ENCODE results near the gene BSG. TPM values are rescaled to one million over a fixed set of nuclear protein-coding genes. Genes with fewer than 3 reads are reported as not detected.
A peak's percentile ranks its signal among the peaks of the same experiment; 100 is the strongest.

The BSG gene
- total and polyA plus RNA-seq, 9 of the 15 experiments (the other 6 are each of a cell fraction or from before 2014, with no cell fraction given), result 4.6 to 495 (median 187) TPM

DNA sequence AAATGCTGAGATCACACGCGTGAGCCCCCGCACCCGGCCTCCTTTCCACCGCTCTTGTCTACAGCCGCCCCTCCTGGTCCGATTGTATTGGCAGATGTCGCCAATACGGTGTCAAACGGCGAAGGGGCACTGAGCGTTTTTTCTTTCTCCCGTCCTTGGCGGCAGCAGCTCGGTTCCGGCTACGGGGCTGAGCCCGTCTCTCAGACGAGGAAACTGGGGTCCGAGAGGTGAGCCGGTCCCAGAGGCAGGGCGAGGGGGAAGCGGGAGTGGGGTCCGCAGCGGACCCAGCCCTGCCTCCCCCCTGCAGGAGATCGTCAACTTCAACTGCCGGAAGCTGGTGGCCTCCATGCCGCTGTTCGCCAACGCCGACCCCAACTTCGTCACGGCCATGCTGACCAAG lies 40.5 kb downstream of the BSG start:
- in situ Hi-C loops (cut with MboI), result no loop called here
- ChIA-PET POLR2A (interaction anchor here (0.6 to 1.1 kb wide), 2 partner anchors 19 to 80 kb away, joined by 3 read pairs; no protein-coding TSS in a partner anchor), CTCF (ENCODE audit: low intra/inter-chr PET ratio) (no interaction called here)
- Histone ChIP-seq H3K9me1 (ENCODE audit: control insufficient read depth, insufficient read depth, low read length) (no peaks in the 10 kb centered on the region), H3K79me2 (ENCODE audit: control insufficient read depth, insufficient read depth, low read length) (no peaks in the 10 kb centered on the region), H3K4me2 (ENCODE audit: insufficient read depth, low read length) (no peak overlapping the region), H3K9me3 (replicated peaks; ENCODE audit: control insufficient read depth, insufficient read depth, low read depth, low read length) (no peaks in the 10 kb centered on the region), H3K4me1 (replicated peaks in 1 of 2; ENCODE audit: control insufficient read depth in 2 of 2, insufficient read depth in 2 of 2, low read length in 2 of 2) (peaks cover 17 to 51% of the 10 kb centered on the region in 2 experiments), H3K4me3 (no peak overlapping the region), H3K27me3 (ENCODE audit: control insufficient read depth in 2 of 2, insufficient read depth in 2 of 2, low read length in 2 of 2) (no peaks in the 10 kb centered on the region), H3K27ac (ENCODE audit: extremely low read depth, low read depth, low read length) (no peak overlapping the region), H2AFZ (ENCODE audit: low read depth, low read length) (no peak overlapping the region), H3K9ac (ENCODE audit: insufficient read depth in 1 of 2, low read depth in 2 of 2, low read length in 2 of 2) (no peak overlapping the region), H4K20me1 (replicated peaks; ENCODE audit: control insufficient read depth, insufficient read depth, low read length) (no peaks in the 10 kb centered on the region), H3K36me3 (ENCODE audit: control insufficient read depth, insufficient read depth, low read length) (peaks cover 38% of the 10 kb centered on the region; the same call in 2 of the 3 replicates)
- DNase-seq (ENCODE audit: extremely low read depth in 1 of 4, low spot score in 3 of 4), result no peak
- intact Hi-C loops (cut with micrococcal nuclease), result no loop called here
- no TSS peak for BruUV-seq (replicated peaks)
- ATAC-seq, result no peak
- FAIRE-seq, result no peak
- TF ChIP-seq HNRNPK (IDR thresholded peaks at IDR 0.05; ENCODE audit: low read depth, low read length, poor library complexity, severe bottlenecking), result no peak
- no peak for TF ChIP-seq TCF7L2 (IDR thresholded peaks at IDR 0.05; ENCODE audit: low read depth, low read length)
- no peak for TF ChIP-seq SMAD4 (CRISPR knock-in tag; conservative IDR thresholded peaks at IDR 0.05)
- TF ChIP-seq RBM17 (IDR thresholded peaks at IDR 0.05; ENCODE audit: borderline replicate concordance, low read depth, low read length), result no peak
- TF ChIP-seq POLR2G (IDR thresholded peaks at IDR 0.05; ENCODE audit: low read depth, low read length), result peak; percentile 26; the same call in 1 of the 2 replicates
- no peak for TF ChIP-seq REST (IDR thresholded peaks at IDR 0.05; ENCODE audit: borderline replicate concordance)
- no peak for TF ChIP-seq REST (CRISPR knock-in tag; IDR thresholded peaks at IDR 0.05; ENCODE audit: low read depth)
- 93% methylated on average over 21 of the region's 33 CpGs for WGBS (ENCODE audit: insufficient coverage, low coverage, missing lambda C conversion rate)
